Muscle of arm (tissue), 12 donors: ENCODE measurements around the gene SULT1C3. TPM values are rescaled to one million over a fixed set of nuclear protein-coding genes. Genes with fewer than 3 reads are reported as not detected.

Source experiments
- DNase-seq: peaks from one replicate; pipeline ENCODE4 v3.0.0-alpha.2; 2013
- polyA plus RNA-seq, 12 donors: library from polyadenylated mRNA; unstranded; fragments of 120-200 nt; gene quantifications; one replicate each; pipeline ENCODE4 v1.2.1, GENCODE V29; 2013; ENCODE audit not compliant: insufficient read length in 12 of 12

Gene SULT1C3
- polyA plus RNA-seq, 12 donors: not detected

DNA sequence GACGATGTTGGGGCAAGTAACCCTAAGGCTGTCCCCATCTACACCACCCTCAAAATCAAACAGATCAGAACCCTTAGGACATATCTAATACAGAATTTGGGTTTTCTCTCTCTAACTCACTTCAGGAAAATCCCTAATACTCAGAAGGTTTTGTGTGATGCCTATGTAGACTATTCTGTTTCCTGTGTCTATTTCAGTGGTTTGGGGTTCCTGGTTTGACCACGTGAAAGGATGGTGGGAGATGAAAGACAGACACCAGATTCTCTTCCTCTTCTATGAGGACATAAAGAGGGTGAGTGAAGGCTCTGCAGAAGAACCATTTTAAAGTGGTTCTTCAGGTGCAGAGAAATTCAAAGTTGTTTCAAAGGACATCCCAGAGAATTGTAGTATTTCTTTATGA is 65.2 kb downstream of the SULT1C3 start:
- no peak for DNase-seq

DNA sequence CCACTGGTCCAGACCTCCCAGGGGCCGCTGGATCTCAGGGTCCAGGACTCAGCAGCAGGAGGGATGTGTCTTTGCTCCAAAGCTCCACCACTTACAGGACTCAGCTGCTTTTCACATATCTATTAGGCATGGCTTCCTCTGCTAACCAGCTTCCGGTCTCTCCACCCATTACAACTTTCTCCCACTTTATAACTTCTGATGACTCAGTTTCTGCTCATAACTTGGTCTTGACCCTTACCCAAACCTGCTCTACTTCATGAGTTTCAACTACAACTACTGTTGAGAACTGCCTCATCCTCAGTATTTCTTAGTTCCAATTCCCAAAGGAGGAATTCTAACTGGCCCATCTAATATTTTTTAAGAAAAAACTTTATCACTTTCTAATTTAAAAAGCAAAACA is 66.1 kb downstream of the SULT1C3 start:
- no peak for DNase-seq

DNA sequence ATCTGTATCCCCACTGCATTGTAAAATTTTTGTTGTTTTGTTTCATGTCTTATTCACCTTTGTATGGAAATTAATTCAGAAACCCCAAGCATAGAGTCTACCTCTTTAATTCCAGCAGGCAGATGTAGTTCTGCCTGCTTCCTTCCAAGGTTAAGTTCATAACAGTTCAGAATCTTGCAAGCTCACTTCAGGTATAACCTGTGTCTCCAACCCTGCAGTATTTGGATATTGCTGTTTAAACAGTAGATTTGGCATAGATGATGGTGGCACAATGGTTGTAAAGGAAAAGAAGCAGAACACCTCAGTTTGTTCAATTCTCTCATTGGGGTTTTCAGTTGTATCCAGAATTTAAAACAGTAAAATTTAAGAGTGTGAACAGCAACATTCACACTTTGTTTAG is 70.1 kb downstream of the SULT1C3 start:
- no peak for DNase-seq

Other genes with a start within 250 kb of the SULT1C3 start
- gene SULT1C2, start 48.9 kb downstream of the SULT1C3 start, polyA plus RNA-seq: 10 to 100 TPM in 1 of 12 donors, 1 to 10 TPM in 4, under 1 TPM in 5, not detected in 2; 0.07 to 14.5 (median 0.80) TPM
- gene SULT1C4, start 138.0 kb downstream of the SULT1C3 start, polyA plus RNA-seq: 10 to 100 TPM in 11 of 12 donors, not detected in 1; 15.8 to 27.9 (median 20.1) TPM
- 10 to 100 TPM in 11 of 12 donors, not detected in 1; 19.8 to 38.8 (median 25.1) TPM for gene GCC2, start 209.2 kb downstream of the SULT1C3 start, polyA plus RNA-seq